Measurements from ENCODE around the gene HTT.
A peak's percentile ranks its signal among the peaks of the same experiment; 100 is the strongest.

Gene HTT

GRCh38 chr4:3074078-3074845 lies at the start of gene HTT, which contains the start of gene HTT-AS:
Gene HTT, plus strand, starts transcription at chr4:3074681. Its CDS starts 145 bp downstream, at chr4:3074826.
Gene HTT-AS, minus strand, starts transcription at chr4:3074538.
- peak within 1 kb of the TSS; percentile 90 for H3K27ac Mint-ChIP-seq
- no peaks in the 10 kb centered on the region for H3K27me3 Mint-ChIP-seq (ENCODE audit: low read depth)
- H3K9me3 Mint-ChIP-seq: no peaks in the 10 kb centered on the region
- H3K36me3 Mint-ChIP-seq (ENCODE audit: low read depth): peaks cover 4% of the 10 kb centered on the region
- H3K4me1 Mint-ChIP-seq (ENCODE audit: low read depth): peaks cover 25% of the 10 kb centered on the region
- H3K4me3 Mint-ChIP-seq: peak within 1 kb of the TSS; percentile 92

- peaks cover 4% of the 10 kb centered on the region for H3K36me3 Mint-ChIP-seq (ENCODE audit: low read depth)
- H3K27ac Mint-ChIP-seq: no peak overlapping the region
- H3K4me3 Mint-ChIP-seq: no peak overlapping the region
- peaks cover 14% of the 10 kb centered on the region for H3K9me3 Mint-ChIP-seq
- H3K27me3 Mint-ChIP-seq (ENCODE audit: low read depth): peaks cover 16% of the 10 kb centered on the region
- H3K4me1 Mint-ChIP-seq (ENCODE audit: low read depth): no peaks in the 10 kb centered on the region
These were observed 48.6 kb upstream of the HTT start for GRCh38 chr4:3025881-3026280.

GRCh38 chr4:3026540-3026939 lies 47.9 kb upstream of the HTT start:
- peaks cover 4% of the 10 kb centered on the region for H3K36me3 Mint-ChIP-seq (ENCODE audit: low read depth)
- H3K9me3 Mint-ChIP-seq: peaks cover 14% of the 10 kb centered on the region
- peaks cover 16% of the 10 kb centered on the region for H3K27me3 Mint-ChIP-seq (ENCODE audit: low read depth)
- no peak overlapping the region for H3K4me3 Mint-ChIP-seq
- H3K27ac Mint-ChIP-seq: no peak overlapping the region
- no peaks in the 10 kb centered on the region for H3K4me1 Mint-ChIP-seq (ENCODE audit: low read depth)

GRCh38 chr4:3029464-3029863 lies 45.0 kb upstream of the HTT start:
- no peaks in the 10 kb centered on the region for H3K4me1 Mint-ChIP-seq (ENCODE audit: low read depth)
- H3K4me3 Mint-ChIP-seq: no peak overlapping the region
- H3K9me3 Mint-ChIP-seq: no peaks in the 10 kb centered on the region
- H3K27me3 Mint-ChIP-seq (ENCODE audit: low read depth): peaks cover 19% of the 10 kb centered on the region
- no peaks in the 10 kb centered on the region for H3K36me3 Mint-ChIP-seq (ENCODE audit: low read depth)
- H3K27ac Mint-ChIP-seq: no peak overlapping the region

GRCh38 chr4:3030566-3031356 lies 43.7 kb upstream of the HTT start:
- Mint-ChIP-seq H3K27ac (no peak overlapping the region), H3K27me3 (ENCODE audit: low read depth) (peaks cover 21% of the 10 kb centered on the region), H3K9me3 (no peaks in the 10 kb centered on the region), H3K4me1 (ENCODE audit: low read depth) (no peaks in the 10 kb centered on the region), H3K36me3 (ENCODE audit: low read depth) (no peaks in the 10 kb centered on the region), H3K4me3 (no peak overlapping the region)

- H3K9me3 Mint-ChIP-seq: no peaks in the 10 kb centered on the region
- H3K27ac Mint-ChIP-seq: no peak overlapping the region
- no peaks in the 10 kb centered on the region for H3K4me1 Mint-ChIP-seq (ENCODE audit: low read depth)
- no peaks in the 10 kb centered on the region for H3K36me3 Mint-ChIP-seq (ENCODE audit: low read depth)
- no peak overlapping the region for H3K4me3 Mint-ChIP-seq
- peaks cover 22% of the 10 kb centered on the region for H3K27me3 Mint-ChIP-seq (ENCODE audit: low read depth)
These were observed 43.0 kb upstream of the HTT start for GRCh38 chr4:3031357-3032082.

GRCh38 chr4:3034231-3034630 lies 40.2 kb upstream of the HTT start:
- no peak overlapping the region for H3K27ac Mint-ChIP-seq
- H3K4me1 Mint-ChIP-seq (ENCODE audit: low read depth): peaks cover 14% of the 10 kb centered on the region
- H3K27me3 Mint-ChIP-seq (ENCODE audit: low read depth): peaks cover 32% of the 10 kb centered on the region
- H3K4me3 Mint-ChIP-seq: no peak overlapping the region
- no peaks in the 10 kb centered on the region for H3K36me3 Mint-ChIP-seq (ENCODE audit: low read depth)
- H3K9me3 Mint-ChIP-seq: no peaks in the 10 kb centered on the region

GRCh38 chr4:3035249-3035648 lies 39.2 kb upstream of the HTT start:
- Mint-ChIP-seq H3K27me3 (ENCODE audit: low read depth) (peaks cover 32% of the 10 kb centered on the region), H3K36me3 (ENCODE audit: low read depth) (no peaks in the 10 kb centered on the region), H3K27ac (no peak overlapping the region), H3K4me3 (no peak overlapping the region), H3K9me3 (no peaks in the 10 kb centered on the region), H3K4me1 (ENCODE audit: low read depth) (peaks cover 14% of the 10 kb centered on the region)

- Mint-ChIP-seq H3K4me3 (no peak overlapping the region), H3K27me3 (ENCODE audit: low read depth) (peaks cover 32% of the 10 kb centered on the region), H3K4me1 (ENCODE audit: low read depth) (peaks cover 17% of the 10 kb centered on the region), H3K27ac (no peak overlapping the region), H3K36me3 (ENCODE audit: low read depth) (no peaks in the 10 kb centered on the region), H3K9me3 (no peaks in the 10 kb centered on the region)
These were observed 38.8 kb upstream of the HTT start for GRCh38 chr4:3035674-3036073.

- Mint-ChIP-seq H3K36me3 (ENCODE audit: low read depth) (no peaks in the 10 kb centered on the region), H3K4me1 (ENCODE audit: low read depth) (peaks cover 18% of the 10 kb centered on the region), H3K9me3 (no peaks in the 10 kb centered on the region), H3K4me3 (no peak overlapping the region), H3K27me3 (ENCODE audit: low read depth) (peaks cover 32% of the 10 kb centered on the region), H3K27ac (no peak overlapping the region)
These were observed 38.1 kb upstream of the HTT start for GRCh38 chr4:3036131-3036952.

GRCh38 chr4:3037957-3038461 lies 36.5 kb upstream of the HTT start:
- Mint-ChIP-seq H3K27me3 (ENCODE audit: low read depth) (peaks cover 24% of the 10 kb centered on the region), H3K4me1 (ENCODE audit: low read depth) (peaks cover 26% of the 10 kb centered on the region), H3K9me3 (no peaks in the 10 kb centered on the region), H3K4me3 (peak overlapping the region; percentile 63), H3K36me3 (ENCODE audit: low read depth) (no peaks in the 10 kb centered on the region), H3K27ac (peak overlapping the region; percentile 68)

GRCh38 chr4:3039706-3040366 lies 34.6 kb upstream of the HTT start:
- Mint-ChIP-seq H3K36me3 (ENCODE audit: low read depth) (no peaks in the 10 kb centered on the region), H3K27ac (no peak overlapping the region), H3K9me3 (no peaks in the 10 kb centered on the region), H3K4me1 (ENCODE audit: low read depth) (peaks cover 30% of the 10 kb centered on the region), H3K27me3 (ENCODE audit: low read depth) (peaks cover 13% of the 10 kb centered on the region), H3K4me3 (no peak overlapping the region)

- Mint-ChIP-seq H3K27ac (no peak overlapping the region), H3K27me3 (ENCODE audit: low read depth) (peaks cover 12% of the 10 kb centered on the region), H3K36me3 (ENCODE audit: low read depth) (peaks cover 5% of the 10 kb centered on the region), H3K9me3 (peaks cover 2% of the 10 kb centered on the region), H3K4me3 (peak overlapping the region; percentile 83), H3K4me1 (ENCODE audit: low read depth) (peaks cover 38% of the 10 kb centered on the region)
These were observed 33.9 kb upstream of the HTT start for GRCh38 chr4:3040452-3041191.
